Panc1 (cell line): Measurements from ENCODE around the gene PABPN1L.

ENCODE experiments used
- CTCF ChIP-seq: fragments of 450-650 bp; IDR thresholded peaks from 2 replicates; pipeline ENCODE4 v1.5.1; 2017; ENCODE audit warnings: mild to moderate bottlenecking
- SIN3A ChIP-seq: IDR thresholded peaks from 2 replicates; pipeline ENCODE4 v1.6.1; 2012; ENCODE audit warnings: low read depth, mild to moderate bottlenecking, low read length, moderate library complexity, borderline replicate concordance; ENCODE audit not compliant: insufficient read depth

GRCh38 chr16:88836791-88837190 lies 29.7 kb downstream of the PABPN1L start:
- no peak for TF ChIP-seq SIN3A
- no peak for TF ChIP-seq CTCF
